Colonic mucosa (tissue), 4 donors: Measurements from ENCODE around the gene TSHR. TPM values are rescaled to one million over a fixed set of nuclear protein-coding genes. Genes with fewer than 3 reads are reported as not detected.
A peak's percentile ranks its signal among the peaks of the same experiment; 100 is the strongest.

Experiments used
- DNase-seq: peaks from one replicate; pipeline ENCODE4 v3.0.0-alpha.2; 2020
- H3K27ac ChIP-seq: fragments of 200-600 bp; one replicate; pipeline ENCODE4 v1.8.0; 2021
- H3K27me3 ChIP-seq: fragments of 200-600 bp; one replicate; pipeline ENCODE4 v1.8.0; 2021
- H3K36me3 ChIP-seq: fragments of 200-600 bp; one replicate; pipeline ENCODE4 v1.8.0; 2021
- H3K4me1 ChIP-seq: fragments of 200-600 bp; one replicate; pipeline ENCODE4 v1.8.0; 2021; ENCODE audit warnings: mild to moderate bottlenecking
- H3K4me3 ChIP-seq: fragments of 200-600 bp; one replicate; pipeline ENCODE4 v1.8.0; 2021
- H3K9ac ChIP-seq, 2 donors: one replicate each; pipeline ENCODE4 v1.7.0; 2013; ENCODE audit warnings: control low read depth in 2 of 2, low read depth in 2 of 2, low read length in 2 of 2
- H3K9me3 ChIP-seq: fragments of 200-600 bp; one replicate; pipeline ENCODE4 v1.8.0; 2021
- intact Hi-C: fragments of 100-400 bp; cut with DNase I; formaldehyde crosslinking; loops from one replicate; pipeline ENCODE4 v1.14.1; 2022
- total RNA-seq, 2 donors: library from RNA; stranded (reverse); fragmentation: NEBNext Ultra II Directional in 1 of 2; extraction: Animal tissue kit (Norgen Biotek cat#: 25700) in 1 of 2; gene quantifications; one replicate each; pipeline ENCODE4 v1.2.1, GENCODE V29; 2021
- TF ChIP-seq, protein P1 (sequence below): fragments of 200-600 bp; IDR thresholded peaks from one replicate; pipeline ENCODE4 v1.8.0; 2022; ENCODE audit warnings: antibody characterized with exemption, mild to moderate bottlenecking
- donor health status: healthy.
- donor health status: DM: no; HTN: no; CAD: no.
- donor health status: DM: no; HTN: no; CAD: no.

Gene TSHR
- total RNA-seq, 2 donors from 2014 or later, result 0.11 to 0.25 TPM

DNA sequence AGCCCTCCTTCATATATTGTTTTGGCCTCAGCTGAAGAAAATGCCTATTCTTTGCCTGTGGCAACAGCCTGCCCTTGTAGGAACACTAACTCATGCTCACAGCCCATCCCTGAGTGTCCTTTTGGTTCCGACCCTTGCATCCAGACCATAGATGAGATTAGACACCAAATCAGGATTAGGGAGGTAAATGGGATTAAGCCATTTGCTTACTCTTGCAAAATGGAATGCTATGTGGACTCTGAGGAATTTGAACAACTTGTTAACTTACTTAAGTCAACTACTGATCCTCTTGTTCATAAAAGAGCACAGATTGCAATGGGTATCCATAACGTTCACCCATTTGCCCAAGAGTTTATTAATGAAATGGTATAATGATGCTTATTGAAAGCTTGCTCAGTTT lies 27.3 kb downstream of the TSHR start:
- H3K27me3 ChIP-seq, result no peaks in the 10 kb centered on the region
- H3K9me3 ChIP-seq, result no peaks in the 10 kb centered on the region
- TF ChIP-seq, protein P1, sequence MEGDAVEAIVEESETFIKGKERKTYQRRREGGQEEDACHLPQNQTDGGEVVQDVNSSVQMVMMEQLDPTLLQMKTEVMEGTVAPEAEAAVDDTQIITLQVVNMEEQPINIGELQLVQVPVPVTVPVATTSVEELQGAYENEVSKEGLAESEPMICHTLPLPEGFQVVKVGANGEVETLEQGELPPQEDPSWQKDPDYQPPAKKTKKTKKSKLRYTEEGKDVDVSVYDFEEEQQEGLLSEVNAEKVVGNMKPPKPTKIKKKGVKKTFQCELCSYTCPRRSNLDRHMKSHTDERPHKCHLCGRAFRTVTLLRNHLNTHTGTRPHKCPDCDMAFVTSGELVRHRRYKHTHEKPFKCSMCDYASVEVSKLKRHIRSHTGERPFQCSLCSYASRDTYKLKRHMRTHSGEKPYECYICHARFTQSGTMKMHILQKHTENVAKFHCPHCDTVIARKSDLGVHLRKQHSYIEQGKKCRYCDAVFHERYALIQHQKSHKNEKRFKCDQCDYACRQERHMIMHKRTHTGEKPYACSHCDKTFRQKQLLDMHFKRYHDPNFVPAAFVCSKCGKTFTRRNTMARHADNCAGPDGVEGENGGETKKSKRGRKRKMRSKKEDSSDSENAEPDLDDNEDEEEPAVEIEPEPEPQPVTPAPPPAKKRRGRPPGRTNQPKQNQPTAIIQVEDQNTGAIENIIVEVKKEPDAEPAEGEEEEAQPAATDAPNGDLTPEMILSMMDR, result no peak
- H3K27ac ChIP-seq, result no peak overlapping the region
- H3K9ac ChIP-seq, result no peak overlapping the region
- DNase-seq, result no peak
- no peaks in the 10 kb centered on the region for H3K4me1 ChIP-seq
- H3K36me3 ChIP-seq, result no peaks in the 10 kb centered on the region
- intact Hi-C loops, result no loop called here
- no peak overlapping the region for H3K4me3 ChIP-seq

DNA sequence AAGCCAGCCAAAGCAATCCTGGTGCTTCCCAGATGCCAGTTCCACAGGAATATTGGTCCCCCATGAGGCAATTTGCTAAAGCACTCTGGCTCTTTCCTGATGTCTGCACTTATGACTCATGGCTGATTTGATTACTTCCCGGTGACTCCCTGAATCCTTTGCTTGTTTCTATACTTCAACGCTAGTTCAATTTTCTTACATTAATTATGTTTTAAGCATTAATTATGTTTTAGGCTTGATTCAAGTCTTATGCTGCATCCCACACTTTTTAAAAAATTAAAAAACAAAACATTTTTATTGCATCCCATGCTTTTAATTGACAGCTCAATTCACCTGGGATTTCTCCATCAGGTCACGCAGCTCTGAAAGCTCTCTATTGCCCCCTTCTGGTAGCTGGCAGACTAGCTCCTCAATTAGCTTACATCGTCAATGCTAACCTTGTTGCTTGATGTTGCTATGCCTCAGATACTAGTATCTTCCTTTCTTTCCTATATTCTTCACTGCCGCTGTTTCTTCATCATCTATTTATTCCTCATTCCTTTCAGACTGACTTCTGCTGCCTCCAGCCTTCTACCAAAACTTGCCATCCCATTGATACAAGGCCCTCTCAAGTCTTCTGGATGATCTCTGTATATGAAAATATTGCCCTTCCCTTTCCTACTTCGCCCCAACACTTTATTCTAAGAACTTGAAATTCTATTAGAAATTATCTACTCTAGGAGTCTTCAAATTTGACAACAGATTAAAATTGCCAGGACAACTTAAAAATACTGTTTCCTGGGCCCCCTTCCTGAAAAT lies 32.0 kb downstream of the TSHR start:
- DNase-seq, result peak; percentile 78
- intact Hi-C loops, result loop anchor here (5.0 kb wide), 1 partner anchor 35 kb away; no protein-coding TSS in a partner anchor

DNA sequence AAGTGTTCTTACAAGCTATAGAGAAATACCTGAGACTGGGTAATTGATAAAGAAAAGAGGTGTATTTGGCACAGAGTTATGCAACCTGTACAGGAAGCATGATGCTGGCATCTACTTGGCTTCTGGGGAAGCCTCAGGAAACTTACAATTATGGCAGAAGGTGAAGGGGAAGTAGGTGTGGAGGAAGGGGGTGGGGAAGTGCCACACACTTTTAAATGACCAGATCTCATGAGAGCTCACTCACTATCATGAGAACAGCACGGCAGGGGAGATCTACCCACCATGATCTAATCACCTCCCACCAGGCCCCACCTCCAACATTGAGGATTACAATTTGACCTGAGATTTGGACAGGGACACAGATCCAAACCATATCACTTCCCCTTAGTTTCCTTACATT lies 32.8 kb downstream of the TSHR start:
- H3K9me3 ChIP-seq, result no peaks in the 10 kb centered on the region
- TF ChIP-seq, protein P1, result no peak
- no peak for DNase-seq
- no peak overlapping the region for H3K9ac ChIP-seq
- no peaks in the 10 kb centered on the region for H3K27me3 ChIP-seq
- H3K4me1 ChIP-seq, result no peaks in the 10 kb centered on the region
- H3K4me3 ChIP-seq, result no peak overlapping the region
- intact Hi-C loops, result loop anchor here (5.0 kb wide), 1 partner anchor 36 kb away; no protein-coding TSS in a partner anchor
- no peaks in the 10 kb centered on the region for H3K36me3 ChIP-seq
- no peak overlapping the region for H3K27ac ChIP-seq

More for the DNA sequence above, 32.0 kb downstream of the TSHR start:
- no peak overlapping the region for H3K4me3 ChIP-seq
- H3K27ac ChIP-seq, result peak overlapping the region; percentile 35
- TF ChIP-seq, protein P1, result peak; percentile 92
- no peak overlapping the region for H3K9ac ChIP-seq
- H3K4me1 ChIP-seq, result no peaks in the 10 kb centered on the region
- H3K9me3 ChIP-seq, result no peaks in the 10 kb centered on the region
- no peaks in the 10 kb centered on the region for H3K27me3 ChIP-seq
- no peaks in the 10 kb centered on the region for H3K36me3 ChIP-seq

DNA sequence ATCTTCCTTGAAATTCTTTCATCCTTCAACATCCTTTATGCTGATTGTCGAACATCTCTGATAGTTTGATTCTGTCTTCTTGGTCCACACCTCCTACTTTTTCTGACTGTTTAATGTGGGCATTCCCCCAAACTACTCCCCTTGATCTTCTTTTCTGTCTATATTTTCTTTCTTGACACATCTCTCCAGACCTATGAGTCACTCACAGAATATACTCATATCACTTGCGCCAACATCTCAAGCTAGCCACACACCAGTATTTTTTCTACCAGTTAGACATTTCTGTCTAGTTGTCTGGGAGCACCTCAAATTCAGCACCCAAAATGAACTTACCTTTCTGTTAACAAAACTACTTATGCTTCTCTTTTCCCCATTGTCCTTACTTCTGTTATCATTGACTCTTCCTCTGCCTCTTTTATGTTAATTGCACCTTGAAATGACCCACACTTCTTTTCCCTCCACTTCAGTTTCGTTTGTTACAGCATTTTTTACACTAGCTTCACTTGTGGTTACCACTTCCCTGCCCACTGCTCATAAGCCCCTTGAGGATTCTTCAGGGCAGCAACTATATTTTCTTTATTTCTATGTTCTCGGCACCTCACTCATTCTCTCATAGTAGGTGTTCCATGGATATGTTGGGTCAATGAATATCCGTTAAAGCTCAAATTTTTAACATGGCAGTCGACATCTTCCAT lies 33.5 kb downstream of the TSHR start:
- no peaks in the 10 kb centered on the region for H3K4me1 ChIP-seq
- no peak overlapping the region for H3K4me3 ChIP-seq
- no peak overlapping the region for H3K27ac ChIP-seq
- TF ChIP-seq, protein P1, result no peak
- H3K9ac ChIP-seq, result no peak overlapping the region
- H3K27me3 ChIP-seq, result no peaks in the 10 kb centered on the region
- H3K36me3 ChIP-seq, result no peaks in the 10 kb centered on the region
- no peaks in the 10 kb centered on the region for H3K9me3 ChIP-seq
- intact Hi-C loops, result loop anchor here (5.0 kb wide), 1 partner anchor 37 kb away; no protein-coding TSS in a partner anchor
- no peak for DNase-seq

DNA sequence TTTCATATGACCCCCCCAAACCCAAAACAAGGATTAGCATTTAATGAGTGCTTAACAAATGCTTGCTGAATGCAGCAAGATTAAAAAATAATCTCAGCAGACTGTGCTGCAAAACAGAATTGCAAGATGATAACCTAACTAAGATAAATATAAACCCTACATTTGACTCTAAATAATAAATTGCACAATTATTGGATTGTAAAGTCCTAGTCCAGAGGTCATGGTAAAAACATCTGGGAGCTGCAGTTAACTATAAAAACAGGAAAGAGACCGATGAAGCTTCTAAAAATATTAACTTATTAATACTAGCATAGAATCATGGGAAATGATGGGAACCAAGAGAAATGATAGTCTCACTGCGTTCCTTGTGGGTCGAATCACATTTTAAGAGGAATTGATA lies 37.2 kb downstream of the TSHR start:
- H3K27ac ChIP-seq, result no peak overlapping the region
- H3K4me1 ChIP-seq, result no peaks in the 10 kb centered on the region
- no peak overlapping the region for H3K9ac ChIP-seq
- no peaks in the 10 kb centered on the region for H3K9me3 ChIP-seq
- H3K36me3 ChIP-seq, result no peaks in the 10 kb centered on the region
- no peaks in the 10 kb centered on the region for H3K27me3 ChIP-seq
- intact Hi-C loops, result no loop called here
- no peak for DNase-seq
- TF ChIP-seq, protein P1, result no peak
- H3K4me3 ChIP-seq, result no peak overlapping the region
